Left lung (tissue), 10 donors: ENCODE data around the gene FCN3. TPM values are rescaled to one million over a fixed set of nuclear protein-coding genes. Genes with fewer than 3 reads are reported as not detected.
A peak's percentile ranks its signal among the peaks of the same experiment; 100 is the strongest.

Experiments used
- ATAC-seq: fragments of 200-7000 bp; cut with Tn5 transposase; one replicate; pipeline ENCODE4 v1.9.1; 2020; ENCODE audit warnings: moderate library complexity
- DNase-seq, 4 donors: peaks; one replicate each; pipeline ENCODE4 v3.0.0-alpha.2; 2013 to 2020
- H3K27ac ChIP-seq, 2 donors: fragments of 200-600 bp; sonication (generic) in 1 of 2; one replicate each; pipeline versions ENCODE4 v1.5.0 to v1.8.0; 2020 to 2021
- H3K27me3 ChIP-seq, 2 donors: fragments of 200-600 bp; sonication (generic) in 1 of 2; one replicate each; pipeline versions ENCODE4 v1.5.0 to v1.8.0; 2020 to 2021
- H3K36me3 ChIP-seq, 2 donors: fragments of 200-600 bp; sonication (generic) in 1 of 2; one replicate each; pipeline versions ENCODE4 v1.5.0 to v1.8.0; 2020 to 2021
- H3K4me1 ChIP-seq, 2 donors: fragments of 200-600 bp; one replicate each; pipeline ENCODE4 v1.8.0; 2021
- H3K4me3 ChIP-seq, 2 donors: fragments of 200-600 bp; sonication (generic) in 1 of 2; one replicate each; pipeline versions ENCODE4 v1.5.0 to v1.8.0; 2020 to 2021; ENCODE audit warnings: mild to moderate bottlenecking in 1 of 2
- H3K9me3 ChIP-seq, 2 donors: fragments of 200-600 bp; sonication (generic) in 1 of 2; one replicate each; pipeline versions ENCODE4 v1.5.0 to v1.8.0; 2020 to 2021
- intact Hi-C, 2 donors: fragments of 100-400 bp; cut with DNase I; formaldehyde crosslinking; loops; one replicate each; pipeline versions ENCODE4 v1.11.2 to v1.14.2; 2022
- polyA plus RNA-seq, 6 donors: library from polyadenylated mRNA; unstranded; fragments of 120-200 nt; gene quantifications; one replicate each; pipeline ENCODE4 v1.2.1, GENCODE V29; 2013; ENCODE audit not compliant: insufficient read length in 6 of 6
- total RNA-seq, 2 donors: library from RNA; stranded (reverse); fragmentation: NEBNext Ultra II Directional; extraction: Animal tissue kit (Norgen Biotek cat#: 25700); gene quantifications; one replicate each; pipeline ENCODE4 v1.2.1, GENCODE V29; 2021
- TF ChIP-seq, protein P1 (sequence below), 2 donors: fragments of 200-600 bp; sonication (generic) in 1 of 2; IDR thresholded peaks; one replicate each; pipeline versions ENCODE4 v1.5.0 to v1.8.0; 2021; ENCODE audit warnings: antibody characterized with exemption in 2 of 2
- donor health status: DM: no; HTN: yes; CAD: no.
- donor health status: DM: no; HTN: no; CAD: no.

The FCN3 gene
- total and polyA plus RNA-seq, 8 donors = 13.4 to 487 (median 17.9) TPM

DNA sequence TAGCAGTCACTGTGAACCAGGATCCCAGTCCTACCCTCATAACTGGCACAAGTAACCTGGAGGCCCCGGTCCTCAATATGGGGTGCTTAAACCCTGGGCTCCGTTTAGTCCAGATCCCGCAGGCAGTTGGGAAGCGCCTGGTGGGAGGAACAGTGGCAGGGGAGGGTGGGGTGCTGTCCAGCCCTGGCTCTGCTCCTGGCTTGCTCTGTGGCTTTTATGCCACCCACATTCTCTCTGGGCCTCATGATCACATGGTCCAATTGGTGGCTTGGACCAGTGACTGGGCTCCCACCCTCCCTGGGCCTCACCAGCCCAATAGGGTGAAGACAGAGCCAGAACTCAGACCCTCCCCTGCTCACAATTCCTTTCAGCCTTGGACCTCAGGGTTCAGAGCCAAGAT lies 5.6 kb upstream of the FCN3 start:
- no peak for DNase-seq
- TF ChIP-seq, protein P1, sequence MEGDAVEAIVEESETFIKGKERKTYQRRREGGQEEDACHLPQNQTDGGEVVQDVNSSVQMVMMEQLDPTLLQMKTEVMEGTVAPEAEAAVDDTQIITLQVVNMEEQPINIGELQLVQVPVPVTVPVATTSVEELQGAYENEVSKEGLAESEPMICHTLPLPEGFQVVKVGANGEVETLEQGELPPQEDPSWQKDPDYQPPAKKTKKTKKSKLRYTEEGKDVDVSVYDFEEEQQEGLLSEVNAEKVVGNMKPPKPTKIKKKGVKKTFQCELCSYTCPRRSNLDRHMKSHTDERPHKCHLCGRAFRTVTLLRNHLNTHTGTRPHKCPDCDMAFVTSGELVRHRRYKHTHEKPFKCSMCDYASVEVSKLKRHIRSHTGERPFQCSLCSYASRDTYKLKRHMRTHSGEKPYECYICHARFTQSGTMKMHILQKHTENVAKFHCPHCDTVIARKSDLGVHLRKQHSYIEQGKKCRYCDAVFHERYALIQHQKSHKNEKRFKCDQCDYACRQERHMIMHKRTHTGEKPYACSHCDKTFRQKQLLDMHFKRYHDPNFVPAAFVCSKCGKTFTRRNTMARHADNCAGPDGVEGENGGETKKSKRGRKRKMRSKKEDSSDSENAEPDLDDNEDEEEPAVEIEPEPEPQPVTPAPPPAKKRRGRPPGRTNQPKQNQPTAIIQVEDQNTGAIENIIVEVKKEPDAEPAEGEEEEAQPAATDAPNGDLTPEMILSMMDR (IDR thresholded peaks at IDR 0.05) = no peak
- Histone ChIP-seq H3K9me3 (no peaks in the 10 kb centered on the region), H3K36me3 (no peaks in the 10 kb centered on the region), H3K4me1 (peaks cover 3 to 30% of the 10 kb centered on the region in 2 donors), H3K27me3 (peaks cover 0 to 10% of the 10 kb centered on the region in 2 donors), H3K4me3 (no peak overlapping the region), H3K27ac (no peak overlapping the region)
- intact Hi-C loops = loop anchor here in 1 of 2 donors (10.0 kb wide), 1 partner anchor 275 kb away; no protein-coding TSS in a partner anchor
- ATAC-seq = no peak

DNA sequence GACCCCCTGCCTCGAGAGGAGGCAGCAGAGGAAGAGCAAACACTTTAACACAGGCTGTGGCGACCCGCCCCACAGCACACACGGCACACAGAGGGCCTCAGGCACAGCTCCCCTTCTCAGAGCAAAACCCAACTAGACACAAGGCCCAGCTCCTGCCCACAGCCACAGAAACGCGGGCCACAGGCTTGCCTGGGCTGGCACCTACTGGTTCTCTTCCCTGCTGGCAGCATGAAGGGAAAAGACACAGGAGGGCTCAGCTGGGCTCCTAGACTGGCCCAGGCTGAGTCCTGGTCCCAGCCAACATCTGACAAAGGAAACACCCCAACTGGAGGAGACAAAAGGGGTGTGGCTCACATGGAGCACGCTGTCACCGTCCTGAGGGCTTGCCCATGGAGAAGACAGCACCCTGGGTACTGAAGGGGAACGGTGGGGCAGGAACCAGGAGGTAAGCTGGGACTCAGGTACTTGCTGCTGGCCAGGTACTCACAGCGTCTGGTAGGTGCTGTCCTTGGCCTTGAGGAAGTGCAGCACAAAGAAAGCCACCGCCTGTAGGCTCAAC lies 5.0 kb upstream of the FCN3 start:
- no peak overlapping the region for H3K27ac ChIP-seq
- H3K9me3 ChIP-seq = no peaks in the 10 kb centered on the region
- DNase-seq (no peak), ATAC-seq (no peak)
- H3K27me3 ChIP-seq = peaks cover 0 to 10% of the 10 kb centered on the region in 2 donors
- TF ChIP-seq, protein P1 (IDR thresholded peaks at IDR 0.05) = no peak
- intact Hi-C loops = loop anchor here in 1 of 2 donors (10.0 kb wide), 1 partner anchor 275 kb away; no protein-coding TSS in a partner anchor
- no peaks in the 10 kb centered on the region for H3K36me3 ChIP-seq
- peaks cover 3 to 31% of the 10 kb centered on the region in 2 donors for H3K4me1 ChIP-seq
- H3K4me3 ChIP-seq = no peak overlapping the region

GRCh38 chr1:27377760-27378495 lies 3.3 kb upstream of the FCN3 start:
- no peaks in the 10 kb centered on the region for H3K9me3 ChIP-seq
- intact Hi-C loops = no loop called here

DNA sequence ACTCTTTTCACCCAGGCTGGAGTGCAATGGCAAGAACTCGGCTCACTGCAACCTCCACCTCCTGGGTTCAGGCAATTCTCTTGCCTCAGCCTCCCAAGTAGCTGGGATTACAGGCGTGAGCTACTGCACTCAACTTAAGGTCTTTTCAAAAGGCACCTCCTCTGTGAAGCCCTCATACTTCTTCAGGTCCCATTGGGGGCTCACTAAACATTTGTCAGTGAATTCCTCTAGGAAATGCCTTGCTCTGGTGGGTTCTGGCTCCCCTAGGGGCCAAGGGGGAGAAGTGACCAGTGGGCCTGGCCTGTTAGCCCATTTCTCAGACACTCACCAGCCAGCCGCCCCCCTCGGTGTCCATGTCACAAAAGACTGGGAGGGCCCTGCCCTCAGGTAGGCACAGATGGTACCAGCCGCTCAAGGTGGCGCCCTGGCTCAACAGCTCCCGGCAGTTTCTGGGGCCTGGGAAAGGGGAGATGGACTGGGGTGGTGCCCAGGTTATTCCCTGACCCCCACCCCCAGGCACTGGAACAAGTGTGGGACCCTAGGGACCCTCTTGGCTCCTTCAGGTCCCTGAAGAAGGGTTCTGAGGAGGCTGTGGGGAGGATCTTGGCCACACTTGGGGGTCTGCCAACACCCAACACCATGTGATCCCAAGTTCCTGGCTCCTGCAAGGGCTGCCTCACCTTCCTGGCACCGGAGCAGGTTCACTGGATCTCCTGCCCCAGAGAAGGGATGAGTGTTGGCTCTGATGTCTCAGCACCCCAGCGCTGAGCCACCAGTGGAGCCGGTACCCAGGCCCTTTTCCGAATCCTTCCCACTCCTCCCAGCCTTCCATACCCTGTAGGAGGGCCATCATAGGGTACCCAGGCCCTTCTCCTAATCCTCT lies 1.6 kb downstream of the FCN3 start:
- Histone ChIP-seq H3K4me3 (peak overlapping the region in 1 of 2 donors; percentile 40), H3K4me1 (peaks cover under 1 to 30% of the 10 kb centered on the region in 2 donors), H3K27ac (peak overlapping the region in 1 of 2 donors; percentile 73), H3K27me3 (no peaks in the 10 kb centered on the region), H3K36me3 (no peaks in the 10 kb centered on the region), H3K9me3 (no peaks in the 10 kb centered on the region)
- ATAC-seq = no peak
- DNase-seq = no peak
- TF ChIP-seq, protein P1 (IDR thresholded peaks at IDR 0.05) = peak in 1 of 2 donors; percentile 26
- intact Hi-C loops = no loop called here

More at GRCh38 chr1:27377760-27378495, 3.3 kb upstream of the FCN3 start:
- DNase-seq (no peak), ATAC-seq (no peak)
- peak overlapping the region in 1 of 2 donors; percentile 13 for H3K27ac ChIP-seq
- H3K27me3 ChIP-seq = peaks cover 0 to 6% of the 10 kb centered on the region in 2 donors
- H3K36me3 ChIP-seq = no peaks in the 10 kb centered on the region
- peaks cover 3 to 28% of the 10 kb centered on the region in 2 donors for H3K4me1 ChIP-seq
- TF ChIP-seq, protein P1 (IDR thresholded peaks at IDR 0.05) = no peak
- no peak overlapping the region for H3K4me3 ChIP-seq
